ENCODE data around the gene HPCAL1.

DNA sequence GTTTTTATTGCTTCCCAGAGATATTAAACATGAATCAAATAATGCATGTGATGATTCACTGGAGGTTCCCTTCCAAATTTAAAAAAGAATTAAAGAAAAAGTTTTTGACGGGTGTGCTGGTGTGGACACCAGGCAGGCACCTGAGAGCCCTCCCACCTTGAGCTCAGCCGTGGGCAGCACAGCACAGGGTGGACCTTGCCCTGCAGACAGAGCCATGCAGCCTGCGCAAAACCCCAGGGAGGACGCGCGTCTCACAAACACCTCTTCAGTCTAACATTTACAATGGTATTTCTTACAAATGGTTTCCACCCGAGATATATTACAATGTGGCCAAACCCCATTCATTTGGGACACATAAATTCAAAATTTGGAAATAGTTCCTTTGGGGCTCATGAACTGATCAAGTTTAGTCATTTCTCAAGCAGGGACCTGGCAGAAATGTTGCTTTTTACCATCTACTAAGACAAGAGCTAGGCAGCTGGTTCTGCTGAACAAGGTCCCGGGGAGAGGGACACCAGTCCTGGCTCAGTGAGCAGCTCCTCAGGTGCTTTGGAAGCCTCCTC is 100.0 kb downstream of the HPCAL1 start:
- TF ChIP-seq POLR2A (IDR thresholded peaks at IDR 0.05) = no peak
- TF ChIP-seq, protein P1, sequence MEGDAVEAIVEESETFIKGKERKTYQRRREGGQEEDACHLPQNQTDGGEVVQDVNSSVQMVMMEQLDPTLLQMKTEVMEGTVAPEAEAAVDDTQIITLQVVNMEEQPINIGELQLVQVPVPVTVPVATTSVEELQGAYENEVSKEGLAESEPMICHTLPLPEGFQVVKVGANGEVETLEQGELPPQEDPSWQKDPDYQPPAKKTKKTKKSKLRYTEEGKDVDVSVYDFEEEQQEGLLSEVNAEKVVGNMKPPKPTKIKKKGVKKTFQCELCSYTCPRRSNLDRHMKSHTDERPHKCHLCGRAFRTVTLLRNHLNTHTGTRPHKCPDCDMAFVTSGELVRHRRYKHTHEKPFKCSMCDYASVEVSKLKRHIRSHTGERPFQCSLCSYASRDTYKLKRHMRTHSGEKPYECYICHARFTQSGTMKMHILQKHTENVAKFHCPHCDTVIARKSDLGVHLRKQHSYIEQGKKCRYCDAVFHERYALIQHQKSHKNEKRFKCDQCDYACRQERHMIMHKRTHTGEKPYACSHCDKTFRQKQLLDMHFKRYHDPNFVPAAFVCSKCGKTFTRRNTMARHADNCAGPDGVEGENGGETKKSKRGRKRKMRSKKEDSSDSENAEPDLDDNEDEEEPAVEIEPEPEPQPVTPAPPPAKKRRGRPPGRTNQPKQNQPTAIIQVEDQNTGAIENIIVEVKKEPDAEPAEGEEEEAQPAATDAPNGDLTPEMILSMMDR (IDR thresholded peaks at IDR 0.05) = no peak

Measured in body of pancreas (tissue), 4 donors.